Hepatocyte (in vitro differentiated cells): Measurements from ENCODE around the gene PHB1. TPM values are rescaled to one million over a fixed set of nuclear protein-coding genes. Genes with fewer than 3 reads are reported as not detected.

Experiments used
- DNase-seq: peaks from one replicate; pipeline ENCODE4 v3.0.0-alpha.2; 2016; ENCODE audit warnings: low spot score
- H2AFZ ChIP-seq: fragments of 200-600 bp; sonication (generic); 2 replicates; pipeline ENCODE4 v1.6.0; 2016; ENCODE audit warnings: antibody characterized with exemption, mild to moderate bottlenecking
- H3K27ac ChIP-seq: fragments of 200-600 bp; sonication (generic); 2 replicates; pipeline ENCODE4 v1.5.1; 2016; ENCODE audit warnings: mild to moderate bottlenecking
- H3K27me3 ChIP-seq: fragments of 200-600 bp; sonication (generic); 2 replicates; pipeline ENCODE4 v1.6.1; 2016
- H3K36me3 ChIP-seq: fragments of 200-600 bp; sonication (generic); replicated peaks from 2 replicates; pipeline ENCODE4 v1.5.1; 2016; ENCODE audit warnings: low read depth; ENCODE audit not compliant: insufficient read depth
- H3K4me1 ChIP-seq: fragments of 200-600 bp; sonication (generic); 2 replicates; pipeline ENCODE4 v1.5.1; 2016; ENCODE audit warnings: mild to moderate bottlenecking, moderate library complexity; ENCODE audit not compliant: insufficient read depth
- H3K4me2 ChIP-seq: fragments of 200-600 bp; sonication (generic); 2 replicates; pipeline ENCODE4 v1.6.0; 2016
- H3K4me3 ChIP-seq: fragments of 200-600 bp; sonication (generic); 2 replicates; pipeline ENCODE4 v1.5.1; 2016; ENCODE audit warnings: mild to moderate bottlenecking
- H3K79me2 ChIP-seq: fragments of 200-600 bp; sonication (generic); 2 replicates; pipeline ENCODE4 v1.6.0; 2017; ENCODE audit warnings: mild to moderate bottlenecking
- H3K9me2 ChIP-seq: fragments of 200-600 bp; sonication (generic); replicated peaks from 2 replicates; pipeline ENCODE4 v1.6.0; 2017; ENCODE audit warnings: mild to moderate bottlenecking; ENCODE audit not compliant: insufficient read depth
- H3K9me3 ChIP-seq: fragments of 200-600 bp; sonication (generic); 2 replicates; pipeline ENCODE4 v1.5.1; 2016; ENCODE audit warnings: low read depth, mild to moderate bottlenecking
- H4K20me1 ChIP-seq: fragments of 200-600 bp; sonication (generic); 2 replicates; pipeline ENCODE4 v1.6.0; 2016; ENCODE audit warnings: mild to moderate bottlenecking; ENCODE audit not compliant: insufficient read depth, poor library complexity, severe bottlenecking
- EZH2 ChIP-seq: fragments of 200-600 bp; sonication (generic); IDR thresholded peaks from 2 replicates; pipeline ENCODE4 v1.6.1; 2016; ENCODE audit warnings: antibody characterized with exemption, mild to moderate bottlenecking, borderline replicate concordance
- EZH2phosphoT487 ChIP-seq: fragments of 200-600 bp; sonication (generic); IDR thresholded peaks from one replicate; pipeline ENCODE4 v1.6.1; 2018; ENCODE audit warnings: antibody characterized with exemption, mild to moderate bottlenecking, low read depth, moderate library complexity; ENCODE audit not compliant: unreplicated experiment, severe bottlenecking
- WGBS: methylation state at CpG from one replicate; pipeline ENCODE4 v1.1.6; 2016; ENCODE audit warnings: low lambda C conversion rate; ENCODE audit errors: missing lambda C conversion rate; 5-methylcytosine and 5-hydroxymethylcytosine counted together
- polyA plus RNA-seq: library from polyadenylated mRNA; unstranded; fragments of >200 nt; fragmentation: Nextera tagmentation; extraction: Ambion mirVana; gene quantifications from 2 replicates; pipeline ENCODE4 v1.2.1, GENCODE V29; 2016
- total RNA-seq: library from RNA; depleted of rRNA; stranded (reverse); fragments of >200 nt; gene quantifications from 2 replicates; pipeline ENCODE4 v1.2.3, GENCODE V29; 2014
- TF ChIP-seq, protein P1 (sequence below): fragments of 200-600 bp; sonication (generic); IDR thresholded peaks from 2 replicates; pipeline ENCODE4 v1.5.1; 2016; ENCODE audit warnings: antibody characterized with exemption, mild to moderate bottlenecking; ENCODE audit not compliant: poor library complexity

The PHB1 gene
- total and polyA plus RNA-seq, 2 experiments from 2014 or later = 114 to 171 TPM

DNA sequence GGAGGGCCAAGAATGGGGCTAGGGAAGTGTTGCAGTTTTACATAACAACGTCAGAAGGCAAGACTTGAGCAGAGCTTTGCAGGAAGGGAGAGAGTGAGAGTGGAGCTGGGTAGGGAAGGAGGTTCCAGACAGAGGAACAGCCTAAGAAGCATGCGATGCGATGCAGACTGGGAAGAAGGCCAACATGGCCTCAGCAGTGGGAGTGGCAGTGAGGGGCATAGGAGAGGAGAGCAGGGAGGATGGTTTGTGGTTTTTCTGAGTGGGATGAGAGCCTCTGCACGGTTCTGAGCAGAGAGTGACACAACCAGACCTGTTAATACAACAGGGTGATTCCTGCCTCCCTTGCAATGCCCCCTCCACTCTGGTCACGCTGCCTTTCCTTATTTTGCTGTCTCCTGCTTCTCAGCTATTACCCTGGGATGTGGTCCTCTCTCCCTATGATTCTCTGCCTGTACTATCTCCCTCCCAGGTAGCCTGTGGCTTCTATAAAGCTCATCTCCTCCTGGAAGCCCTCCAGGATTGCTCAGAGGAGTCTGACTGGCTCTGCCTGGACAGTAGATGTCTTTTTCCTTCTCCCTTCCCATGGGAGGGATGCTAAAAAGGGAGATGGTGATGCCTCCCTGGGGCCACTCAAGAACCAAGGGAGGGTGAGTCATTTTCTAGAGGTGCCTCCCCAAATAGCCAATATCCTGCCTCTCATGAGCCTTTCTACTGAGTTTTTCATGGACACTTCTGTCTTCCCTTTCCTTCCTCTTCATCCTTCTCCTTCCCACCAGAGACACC, 41.7 kb upstream of the PHB1 start:
- H3K4me3 ChIP-seq = no peak overlapping the region
- H2AFZ ChIP-seq = no peak overlapping the region
- no peaks in the 10 kb centered on the region for H3K9me2 ChIP-seq
- H3K4me1 ChIP-seq = peaks cover 10% of the 10 kb centered on the region
- H3K36me3 ChIP-seq = no peaks in the 10 kb centered on the region
- H4K20me1 ChIP-seq = no peaks in the 10 kb centered on the region
- peak overlapping the region; percentile 50 for H3K4me2 ChIP-seq
- WGBS = 45% methylated on average over 5 of the region's 5 CpGs
- DNase-seq = peak; percentile 74
- H3K27ac ChIP-seq = peak overlapping the region; percentile 95
- H3K9me3 ChIP-seq = no peaks in the 10 kb centered on the region
- TF ChIP-seq, protein P1, sequence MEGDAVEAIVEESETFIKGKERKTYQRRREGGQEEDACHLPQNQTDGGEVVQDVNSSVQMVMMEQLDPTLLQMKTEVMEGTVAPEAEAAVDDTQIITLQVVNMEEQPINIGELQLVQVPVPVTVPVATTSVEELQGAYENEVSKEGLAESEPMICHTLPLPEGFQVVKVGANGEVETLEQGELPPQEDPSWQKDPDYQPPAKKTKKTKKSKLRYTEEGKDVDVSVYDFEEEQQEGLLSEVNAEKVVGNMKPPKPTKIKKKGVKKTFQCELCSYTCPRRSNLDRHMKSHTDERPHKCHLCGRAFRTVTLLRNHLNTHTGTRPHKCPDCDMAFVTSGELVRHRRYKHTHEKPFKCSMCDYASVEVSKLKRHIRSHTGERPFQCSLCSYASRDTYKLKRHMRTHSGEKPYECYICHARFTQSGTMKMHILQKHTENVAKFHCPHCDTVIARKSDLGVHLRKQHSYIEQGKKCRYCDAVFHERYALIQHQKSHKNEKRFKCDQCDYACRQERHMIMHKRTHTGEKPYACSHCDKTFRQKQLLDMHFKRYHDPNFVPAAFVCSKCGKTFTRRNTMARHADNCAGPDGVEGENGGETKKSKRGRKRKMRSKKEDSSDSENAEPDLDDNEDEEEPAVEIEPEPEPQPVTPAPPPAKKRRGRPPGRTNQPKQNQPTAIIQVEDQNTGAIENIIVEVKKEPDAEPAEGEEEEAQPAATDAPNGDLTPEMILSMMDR = no peak
- TF ChIP-seq EZH2 = no peak
- no peak for TF ChIP-seq EZH2phosphoT487
- H3K79me2 ChIP-seq = no peaks in the 10 kb centered on the region
- peaks cover 20% of the 10 kb centered on the region for H3K27me3 ChIP-seq

DNA sequence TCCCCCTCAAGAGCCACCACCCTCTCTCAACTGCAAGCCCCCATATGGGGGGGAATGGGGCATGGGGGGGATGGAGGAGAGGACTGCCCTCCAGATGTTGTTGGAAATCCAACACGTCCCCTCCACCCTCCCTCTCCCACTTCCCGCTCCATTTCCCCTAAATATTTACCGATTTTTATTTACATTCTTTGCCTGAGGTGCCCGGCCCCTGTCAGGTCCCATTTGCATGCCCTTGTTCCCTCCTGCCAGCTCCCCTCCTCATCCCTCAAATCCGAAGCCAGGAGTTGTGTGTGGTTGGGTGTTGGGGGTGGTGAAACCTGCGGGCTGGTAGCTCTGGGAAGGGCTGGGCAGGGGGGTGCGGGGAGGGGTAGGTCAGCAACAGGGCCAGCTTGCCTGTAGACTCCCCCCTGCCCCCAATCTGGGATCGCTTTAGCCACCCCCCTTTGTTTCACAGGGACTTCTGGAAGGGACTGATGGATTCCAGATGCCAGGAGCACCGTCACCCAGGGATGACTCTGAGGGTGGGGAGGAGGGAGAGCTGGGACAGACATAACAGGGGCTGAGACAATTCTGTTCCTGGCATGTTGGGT, 40.7 kb upstream of the PHB1 start:
- no peaks in the 10 kb centered on the region for H3K36me3 ChIP-seq
- H4K20me1 ChIP-seq = no peaks in the 10 kb centered on the region
- TF ChIP-seq EZH2phosphoT487 = no peak
- TF ChIP-seq, protein P1 = no peak
- no peak for TF ChIP-seq EZH2
- no peak overlapping the region for H3K4me2 ChIP-seq
- peaks cover 10% of the 10 kb centered on the region for H3K4me1 ChIP-seq
- H3K27me3 ChIP-seq = peaks cover 11% of the 10 kb centered on the region
- peak overlapping the region; percentile 95 for H3K27ac ChIP-seq
- no peaks in the 10 kb centered on the region for H3K79me2 ChIP-seq
- H3K9me3 ChIP-seq = no peaks in the 10 kb centered on the region
- WGBS = 35% methylated on average over 7 of the region's 9 CpGs
- peak; percentile 59 for DNase-seq
- H3K9me2 ChIP-seq = no peaks in the 10 kb centered on the region
- no peak overlapping the region for H2AFZ ChIP-seq
- H3K4me3 ChIP-seq = no peak overlapping the region

DNA sequence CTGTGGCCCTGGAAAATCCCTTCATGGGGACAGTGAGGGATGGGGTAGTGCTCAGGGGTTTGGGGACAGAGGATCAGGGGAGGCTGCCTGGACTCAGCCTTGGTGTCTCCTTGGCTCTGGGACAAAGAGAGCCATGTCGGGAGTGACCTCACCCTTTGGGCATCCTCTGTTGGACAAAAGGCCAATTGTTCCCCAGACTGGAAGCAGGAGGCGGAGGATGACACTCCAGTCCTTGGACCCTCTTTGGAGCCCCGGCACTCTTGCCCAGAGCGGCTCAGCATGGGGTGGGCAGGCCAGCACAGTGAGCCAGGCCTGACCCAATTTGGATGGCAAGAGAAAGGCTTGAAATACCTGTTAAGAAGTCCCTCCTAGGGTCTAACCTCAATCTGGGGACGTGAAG, 39.4 kb upstream of the PHB1 start:
- WGBS = 83% methylated on average over 5 of the region's 5 CpGs
- TF ChIP-seq EZH2 = no peak
- no peak for TF ChIP-seq EZH2phosphoT487
- TF ChIP-seq, protein P1 = no peak
- no peak for DNase-seq
- Histone ChIP-seq H3K79me2 (no peaks in the 10 kb centered on the region), H2AFZ (no peak overlapping the region), H3K36me3 (no peaks in the 10 kb centered on the region), H3K27me3 (no peaks in the 10 kb centered on the region), H3K4me2 (no peak overlapping the region), H3K9me3 (no peaks in the 10 kb centered on the region), H4K20me1 (no peaks in the 10 kb centered on the region), H3K4me1 (peaks cover 10% of the 10 kb centered on the region), H3K4me3 (no peak overlapping the region), H3K27ac (peak overlapping the region; percentile 95), H3K9me2 (no peaks in the 10 kb centered on the region)
